ENCODE data around the gene GOLGA6L7.
"Not testable (repeated sequence)": the region's sequence is repeated elsewhere in the genome, so short reads cannot be mapped to it uniquely, and the experiment has no call there.

The GOLGA6L7 gene, protein sequence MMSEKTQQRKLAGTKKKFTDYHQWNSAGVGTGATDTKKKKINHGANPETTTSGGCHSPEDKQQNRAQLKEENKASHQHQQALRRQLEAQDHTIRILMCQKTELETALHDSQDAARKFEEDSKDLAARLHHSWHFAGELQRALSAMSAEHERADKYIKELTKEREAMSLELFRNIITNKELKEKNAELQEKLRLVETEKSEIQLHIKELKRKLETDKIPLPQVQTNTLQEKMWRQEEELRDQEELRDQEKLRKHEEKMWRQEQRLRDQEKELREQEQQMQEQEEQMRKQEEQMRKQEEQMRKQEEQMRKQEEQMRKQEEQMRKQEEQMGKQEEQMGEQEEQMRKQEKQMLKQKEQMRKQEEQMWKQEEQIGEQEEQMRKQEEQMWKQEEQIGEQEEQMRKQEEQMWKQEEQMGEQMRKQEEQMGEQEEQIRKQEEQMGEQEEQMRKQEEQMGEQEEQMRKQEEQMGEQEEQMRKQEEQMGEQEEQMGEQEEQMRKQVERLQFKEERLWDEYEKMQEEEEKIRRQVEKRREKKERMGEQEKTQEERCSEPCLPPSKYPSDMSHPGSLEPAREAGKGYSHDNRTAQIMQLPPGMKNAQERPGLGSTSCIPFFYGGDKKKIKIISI

DNA sequence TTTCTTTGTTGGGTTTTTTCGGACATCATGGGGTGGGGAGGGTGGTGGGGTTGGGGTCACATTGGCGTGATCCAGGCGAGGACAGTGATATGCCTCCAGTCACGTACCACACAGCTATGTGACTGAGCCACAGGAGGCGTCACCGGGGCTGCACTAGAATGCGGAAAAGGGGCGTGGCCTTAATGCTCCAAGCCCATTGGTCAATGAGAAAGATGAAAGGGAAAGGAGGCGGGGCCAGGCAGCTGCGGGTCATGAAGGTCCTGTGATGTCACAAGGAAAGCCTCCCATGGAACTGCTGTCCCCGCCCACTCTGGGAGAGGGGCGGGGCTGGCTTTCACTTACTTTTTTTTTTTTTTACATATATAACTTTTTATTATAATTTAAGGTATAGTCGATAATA is at the start of gene GOLGA6L7:
TSS of gene GOLGA6L7 (minus strand) at position 124 of the 400 bp plus-strand sequence. CDS start at position 29, 95 bp downstream.
- H3K9ac ChIP-seq (ENCODE audit: low read length), result 0 out of 2 replicates have a peak within 1 kb of the TSS, but pooled peaks have one; percentile 10
- not testable (repeated sequence) for H3K27me3 ChIP-seq (ENCODE audit: low read depth, low read length); H2AFZ ChIP-seq (ENCODE audit: low read depth, low read length); H3K9me3 ChIP-seq (ENCODE audit: insufficient read depth, low read length); H3K36me3 ChIP-seq (replicated peaks; ENCODE audit: low read depth, low read length); H3K4me3 ChIP-seq (ENCODE audit: low read length); H3K79me2 ChIP-seq (ENCODE audit: low read length); H4K20me1 ChIP-seq (ENCODE audit: insufficient read depth, low read length)
- H3K27ac ChIP-seq (ENCODE audit: low read length), result peak within 1 kb of the TSS; percentile 64
- H3K4me1 ChIP-seq (ENCODE audit: low read length), result peaks cover 16% of the 10 kb centered on the region
- peak within 1 kb of the TSS; percentile 28 for H3K4me2 ChIP-seq (ENCODE audit: low read length)

DNA sequence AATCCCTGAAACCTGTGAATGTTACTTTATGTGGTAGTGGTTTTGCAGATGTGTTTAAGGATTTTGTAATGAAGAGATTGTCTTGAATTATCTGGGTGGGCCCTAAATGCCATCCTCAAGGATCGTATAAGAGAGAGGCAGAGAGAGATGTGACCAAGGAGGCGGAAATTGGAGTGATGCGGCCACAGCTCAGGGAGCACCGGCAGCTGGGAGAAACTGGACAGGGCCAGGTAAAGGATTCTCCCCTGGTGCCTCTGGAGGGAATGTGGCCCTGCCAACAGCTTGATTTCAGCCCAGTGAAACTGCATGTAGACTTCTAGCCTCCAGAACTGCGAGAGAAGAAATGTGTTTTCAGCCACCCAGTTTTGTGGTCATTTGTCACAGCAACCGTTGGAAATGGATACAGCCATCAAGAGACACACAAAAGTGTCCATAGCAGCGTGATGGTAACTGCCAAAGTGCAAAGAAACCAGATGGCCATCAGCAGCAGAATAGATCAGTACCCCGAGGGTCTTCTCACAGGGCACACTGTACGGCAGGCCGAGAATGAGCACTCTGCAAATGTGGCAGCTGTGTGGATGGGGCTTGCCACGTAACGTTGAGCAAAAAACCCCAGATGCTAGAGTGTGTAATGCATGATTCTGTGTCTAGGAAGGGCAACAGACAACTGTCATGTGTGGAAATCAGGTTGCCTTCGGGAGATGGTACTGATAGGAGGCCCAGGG is 49.6 kb upstream of the GOLGA6L7 start:
- Histone ChIP-seq H3K4me2 (ENCODE audit: low read length) (no peak overlapping the region), H2AFZ (ENCODE audit: low read depth, low read length) (no peak overlapping the region), H3K79me2 (ENCODE audit: low read length) (no peaks in the 10 kb centered on the region), H3K9ac (ENCODE audit: low read length) (no peak overlapping the region), H4K20me1 (ENCODE audit: insufficient read depth, low read length) (no peaks in the 10 kb centered on the region), H3K4me1 (ENCODE audit: low read length) (peaks cover 7% of the 10 kb centered on the region), H3K9me3 (ENCODE audit: insufficient read depth, low read length) (no peaks in the 10 kb centered on the region), H3K36me3 (replicated peaks; ENCODE audit: low read depth, low read length) (no peaks in the 10 kb centered on the region), H3K4me3 (ENCODE audit: low read length) (no peak overlapping the region), H3K27ac (ENCODE audit: low read length) (no peak overlapping the region), H3K27me3 (ENCODE audit: low read depth, low read length) (no peaks in the 10 kb centered on the region)
- TF ChIP-seq EZH2phosphoT487 (IDR thresholded peaks at IDR 0.05; ENCODE audit: low read depth), result no peak
- TF ChIP-seq, protein P1, sequence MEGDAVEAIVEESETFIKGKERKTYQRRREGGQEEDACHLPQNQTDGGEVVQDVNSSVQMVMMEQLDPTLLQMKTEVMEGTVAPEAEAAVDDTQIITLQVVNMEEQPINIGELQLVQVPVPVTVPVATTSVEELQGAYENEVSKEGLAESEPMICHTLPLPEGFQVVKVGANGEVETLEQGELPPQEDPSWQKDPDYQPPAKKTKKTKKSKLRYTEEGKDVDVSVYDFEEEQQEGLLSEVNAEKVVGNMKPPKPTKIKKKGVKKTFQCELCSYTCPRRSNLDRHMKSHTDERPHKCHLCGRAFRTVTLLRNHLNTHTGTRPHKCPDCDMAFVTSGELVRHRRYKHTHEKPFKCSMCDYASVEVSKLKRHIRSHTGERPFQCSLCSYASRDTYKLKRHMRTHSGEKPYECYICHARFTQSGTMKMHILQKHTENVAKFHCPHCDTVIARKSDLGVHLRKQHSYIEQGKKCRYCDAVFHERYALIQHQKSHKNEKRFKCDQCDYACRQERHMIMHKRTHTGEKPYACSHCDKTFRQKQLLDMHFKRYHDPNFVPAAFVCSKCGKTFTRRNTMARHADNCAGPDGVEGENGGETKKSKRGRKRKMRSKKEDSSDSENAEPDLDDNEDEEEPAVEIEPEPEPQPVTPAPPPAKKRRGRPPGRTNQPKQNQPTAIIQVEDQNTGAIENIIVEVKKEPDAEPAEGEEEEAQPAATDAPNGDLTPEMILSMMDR (IDR thresholded peaks at IDR 0.05; ENCODE audit: low read depth, low read length), result no peak

DNA sequence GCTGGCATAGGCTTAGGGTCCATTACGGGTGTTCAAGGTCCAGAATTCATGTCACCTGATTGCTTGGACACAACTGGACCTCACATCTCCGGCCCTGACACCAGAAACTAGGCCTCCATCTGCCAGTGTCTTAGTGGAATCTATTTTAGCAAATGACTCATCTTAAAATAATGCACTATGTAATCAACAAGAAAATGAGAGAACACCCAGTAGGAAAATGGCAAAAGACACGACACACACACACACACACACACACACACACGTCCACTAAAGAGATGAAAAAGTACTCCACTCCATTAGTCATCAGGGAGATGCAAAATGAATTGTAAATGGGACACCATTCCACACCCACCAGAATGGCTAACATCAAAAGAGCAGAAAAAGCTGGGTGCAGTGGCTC is 48.5 kb upstream of the GOLGA6L7 start:
- Histone ChIP-seq H3K9me3 (ENCODE audit: insufficient read depth, low read length) (no peaks in the 10 kb centered on the region), H3K4me2 (ENCODE audit: low read length) (no peak overlapping the region), H3K27me3 (ENCODE audit: low read depth, low read length) (no peaks in the 10 kb centered on the region), H3K36me3 (replicated peaks; ENCODE audit: low read depth, low read length) (no peaks in the 10 kb centered on the region), H3K4me1 (ENCODE audit: low read length) (no peaks in the 10 kb centered on the region; the same call in 1 of the 2 replicates), H3K27ac (ENCODE audit: low read length) (no peak overlapping the region), H3K4me3 (ENCODE audit: low read length) (no peak overlapping the region), H3K9ac (ENCODE audit: low read length) (no peak overlapping the region), H2AFZ (ENCODE audit: low read depth, low read length) (no peak overlapping the region), H3K79me2 (ENCODE audit: low read length) (no peaks in the 10 kb centered on the region), H4K20me1 (ENCODE audit: insufficient read depth, low read length) (no peaks in the 10 kb centered on the region)
- TF ChIP-seq, protein P1 (IDR thresholded peaks at IDR 0.05; ENCODE audit: low read depth, low read length), result no peak
- TF ChIP-seq EZH2phosphoT487 (IDR thresholded peaks at IDR 0.05; ENCODE audit: low read depth), result no peak

DNA sequence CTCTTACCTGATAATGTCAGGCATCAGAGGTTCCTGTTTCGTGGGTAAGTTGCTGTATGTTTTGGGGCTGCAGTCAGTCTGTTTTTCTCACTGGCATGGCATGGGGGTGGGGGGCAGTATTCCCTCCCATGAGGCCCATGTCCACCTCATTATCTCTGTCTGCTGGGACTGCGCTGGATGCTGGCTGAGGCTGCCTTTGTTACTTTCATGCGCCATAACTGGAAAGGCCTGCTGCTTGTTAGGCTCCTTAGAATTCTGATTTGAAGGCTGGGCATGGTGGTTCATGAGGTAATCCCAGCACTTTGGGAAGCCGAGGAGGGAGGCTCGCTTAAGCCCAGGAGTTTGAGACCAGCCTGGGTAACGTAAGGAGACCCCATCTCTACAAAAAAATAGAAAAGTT is 47.1 kb upstream of the GOLGA6L7 start:
- H3K27me3 ChIP-seq (ENCODE audit: low read depth, low read length), result no peaks in the 10 kb centered on the region
- no peak overlapping the region for H3K9ac ChIP-seq (ENCODE audit: low read length)
- H3K27ac ChIP-seq (ENCODE audit: low read length), result no peak overlapping the region
- H3K36me3 ChIP-seq (replicated peaks; ENCODE audit: low read depth, low read length), result no peaks in the 10 kb centered on the region
- H4K20me1 ChIP-seq (ENCODE audit: insufficient read depth, low read length), result no peaks in the 10 kb centered on the region
- no peaks in the 10 kb centered on the region for H3K79me2 ChIP-seq (ENCODE audit: low read length)
- no peak overlapping the region for H3K4me3 ChIP-seq (ENCODE audit: low read length)
- H3K9me3 ChIP-seq (ENCODE audit: insufficient read depth, low read length), result no peaks in the 10 kb centered on the region
- H3K4me2 ChIP-seq (ENCODE audit: low read length), result no peak overlapping the region
- no peaks in the 10 kb centered on the region for H3K4me1 ChIP-seq (ENCODE audit: low read length)
- TF ChIP-seq, protein P1 (IDR thresholded peaks at IDR 0.05; ENCODE audit: low read depth, low read length), result no peak
- no peak for TF ChIP-seq EZH2phosphoT487 (IDR thresholded peaks at IDR 0.05; ENCODE audit: low read depth)
- H2AFZ ChIP-seq (ENCODE audit: low read depth, low read length), result no peak overlapping the region
